HepG2 (cell line): ENCODE data around the gene TALDO1. TPM values are rescaled to one million over a fixed set of nuclear protein-coding genes. Genes with fewer than 3 reads are reported as not detected.

ENCODE experiments used
- ARHGAP35 ChIP-seq: sonication (generic); formaldehyde crosslinking; IDR thresholded peaks from 2 replicates; pipeline ENCODE4 v1.9.0; 2022; ENCODE audit warnings: mild to moderate bottlenecking, inconsistent platforms, moderate library complexity, missing genetic modification reagents, borderline replicate concordance
- ATF4 ChIP-seq, 2 experiments: fragments of 450-650 bp in 1 of 2; sonication (generic) in 1 of 2; formaldehyde crosslinking; IDR thresholded peaks; 2 replicates each; pipeline versions ENCODE4 v1.5.0 to v1.8.0; 2020 to 2022; ENCODE audit warnings: mild to moderate bottlenecking in 1 of 2, missing genetic modification reagents in 1 of 2
- BRCA1 ChIP-seq: sonication (generic); formaldehyde crosslinking; IDR thresholded peaks from 2 replicates; pipeline ENCODE4 v1.4.0; 2020; ENCODE audit warnings: missing genetic modification reagents
- BRD4 ChIP-seq: sonication (generic); formaldehyde crosslinking; IDR thresholded peaks from 2 replicates; pipeline ENCODE4 v1.4.0; 2020; ENCODE audit warnings: missing genetic modification reagents
- CAMTA2 ChIP-seq: sonication (generic); formaldehyde crosslinking; IDR thresholded peaks from 2 replicates; pipeline ENCODE4 v1.4.0; 2020; ENCODE audit warnings: mild to moderate bottlenecking, missing genetic modification reagents, borderline replicate concordance
- FOXO1 ChIP-seq: sonication (generic); formaldehyde crosslinking; IDR thresholded peaks from 2 replicates; pipeline ENCODE4 v1.4.0; 2020; ENCODE audit warnings: missing genetic modification reagents
- GATA4 ChIP-seq: sonication (generic); IDR thresholded peaks from 2 replicates; pipeline ENCODE4 v1.6.1; 2016; ENCODE audit warnings: antibody characterized with exemption, low read depth, borderline replicate concordance
- HOXA9 ChIP-seq: sonication (generic); formaldehyde crosslinking; IDR thresholded peaks from 2 replicates; pipeline ENCODE4 v1.8.1; 2022; ENCODE audit warnings: missing genetic modification reagents, mild to moderate bottlenecking, moderate library complexity, borderline replicate concordance
- KAT7 ChIP-seq: IDR thresholded peaks from 2 replicates; pipeline ENCODE4 v1.6.1; 2018; ENCODE audit warnings: borderline replicate concordance, missing compliant biosample characterization
- MYNN ChIP-seq: sonication (generic); formaldehyde crosslinking; IDR thresholded peaks from 2 replicates; pipeline ENCODE4 v1.4.0; 2020; ENCODE audit warnings: mild to moderate bottlenecking, low read depth, missing genetic modification reagents
- NCOA2 ChIP-seq: sonication (generic); formaldehyde crosslinking; IDR thresholded peaks from 2 replicates; pipeline ENCODE4 v1.8.0; 2022; ENCODE audit warnings: inconsistent platforms
- NR2C2 ChIP-seq: sonication (generic); formaldehyde crosslinking; IDR thresholded peaks from 2 replicates; pipeline ENCODE4 v1.4.0; 2020; ENCODE audit warnings: missing genetic modification reagents, mild to moderate bottlenecking, moderate library complexity, borderline replicate concordance
- RFX1 ChIP-seq: fragments of 450-650 bp; IDR thresholded peaks from 2 replicates; pipeline ENCODE4 v1.6.1; 2017
- RNF2 ChIP-seq: fragments of 450-650 bp; conservative IDR thresholded peaks from 2 replicates; pipeline ENCODE4 v1.6.1; 2016; ENCODE audit warnings: low read depth
- SNAPC2 ChIP-seq: sonication (generic); formaldehyde crosslinking; IDR thresholded peaks from 2 replicates; pipeline ENCODE4 v1.8.1; 2022; ENCODE audit warnings: mild to moderate bottlenecking, missing genetic modification reagents
- SRSF1 ChIP-seq: fragments of 200-400 bp; formaldehyde crosslinking; optimal IDR thresholded peaks from 2 replicates; pipeline ENCODE3; 2017; ENCODE audit warnings: mild to moderate bottlenecking, low read depth, low read length, moderate library complexity
- ZBTB21 ChIP-seq: sonication (generic); formaldehyde crosslinking; IDR thresholded peaks from 2 replicates; pipeline ENCODE4 v1.4.0; 2020; ENCODE audit warnings: missing genetic modification reagents
- ZFX ChIP-seq: sonication (generic); formaldehyde crosslinking; IDR thresholded peaks from 2 replicates; pipeline ENCODE4 v1.4.0; 2020; ENCODE audit warnings: mild to moderate bottlenecking, low read depth, missing genetic modification reagents, moderate library complexity
- ZNF224 ChIP-seq: sonication (generic); formaldehyde crosslinking; IDR thresholded peaks from 2 replicates; pipeline ENCODE4 v1.5.0; 2020; ENCODE audit warnings: mild to moderate bottlenecking, missing genetic modification reagents
- ZNF281 ChIP-seq: sonication (generic); formaldehyde crosslinking; IDR thresholded peaks from 2 replicates; pipeline ENCODE4 v1.4.0; 2020; ENCODE audit warnings: missing genetic modification reagents, borderline replicate concordance
- ZNF354B ChIP-seq: sonication (generic); formaldehyde crosslinking; IDR thresholded peaks from 2 replicates; pipeline ENCODE4 v1.8.0; 2022; ENCODE audit warnings: mild to moderate bottlenecking, missing genetic modification reagents
- ZNF598 ChIP-seq: sonication (generic); formaldehyde crosslinking; IDR thresholded peaks from 2 replicates; pipeline ENCODE4 v1.5.1; 2020; ENCODE audit warnings: mild to moderate bottlenecking, missing genetic modification reagents, borderline replicate concordance
- ZNF691 ChIP-seq: sonication (generic); formaldehyde crosslinking; IDR thresholded peaks from 2 replicates; pipeline ENCODE4 v1.4.0; 2020; ENCODE audit warnings: missing genetic modification reagents, low read depth, mild to moderate bottlenecking, borderline replicate concordance
- ZNF782 ChIP-seq: sonication (generic); formaldehyde crosslinking; IDR thresholded peaks from 2 replicates; pipeline ENCODE4 v1.4.0; 2020; ENCODE audit warnings: missing genetic modification reagents, mild to moderate bottlenecking, borderline replicate concordance
- polyA plus RNA-seq, 8 experiments: library from polyadenylated mRNA; depleted of rRNA in 3 of 8; stranded (reverse) in 7 of 8; unstranded in 1 of 8; fragments of >200 nt; fragmentation: Illumina TruSeq in 4 of 8; extraction: Trizol in 4 of 8; gene quantifications; 2 replicates each; pipeline versions ENCODE4 v1.2.1 to v1.2.3, GENCODE V29; 2011 to 2016; ENCODE audit warnings: low read depth in 4 of 8, missing spikeins in 1 of 8, mixed read lengths in 1 of 8; ENCODE audit not compliant: insufficient read depth in 1 of 8
- total RNA-seq, 5 experiments: library from RNA; depleted of rRNA; stranded (reverse); fragments of >200 nt; fragmentation: Illumina TruSeq; extraction: Trizol; gene quantifications; 2 replicates each; pipeline ENCODE4 v1.2.3, GENCODE V29; 2016; ENCODE audit warnings: low read depth in 1 of 5

TALDO1 gene
- total and polyA plus RNA-seq, 2 of the 13 experiments (the other 11 are each of a cell fraction or from before 2014, with no cell fraction given) = 107 to 240 TPM

GRCh38 chr11:704781-705645, 42.3 kb upstream of the TALDO1 start (continued):
- TF ChIP-seq NR2C2 (CRISPR knock-in tag) (peak; percentile 87), RFX1 (no peak), ATF4 (CRISPR knock-in tag; IDR thresholded peaks at IDR 0.05) (no peak), KAT7 (CRISPR knock-in tag) (peak; percentile 80; the same call in 1 of the 2 replicates), ZNF224 (peak; percentile 67; the same call in 1 of the 2 replicates), BRCA1 (peak; percentile 90), NCOA2 (peak; percentile 80), ARHGAP35 (CRISPR knock-in tag) (peak; percentile 70; the same call in 1 of the 2 replicates), FOXO1 (CRISPR knock-in tag) (peak; percentile 90), SNAPC2 (CRISPR knock-in tag) (peak; percentile 69), SRSF1 (peak; percentile 81), ZBTB21 (CRISPR knock-in tag) (no peak), MYNN (CRISPR knock-in tag) (no peak), ZNF354B (CRISPR knock-in tag) (peak; percentile 90), HOXA9 (CRISPR knock-in tag) (no peak; the same call in 1 of the 2 replicates), ZFX (peak; percentile 88), ZNF782 (CRISPR knock-in tag) (0 out of 2 replicates have a peak, but pooled peaks have one; percentile 34), ZNF281 (CRISPR knock-in tag) (peak; percentile 85), ZNF691 (CRISPR knock-in tag) (peak; percentile 86), ZNF598 (CRISPR knock-in tag) (0 out of 2 replicates have a peak, but pooled peaks have one; percentile 22), GATA4 (peak; percentile 42; the same call in 1 of the 2 replicates), BRD4 (CRISPR knock-in tag) (peak; percentile 78; the same call in 1 of the 2 replicates), RNF2 (no peak), CAMTA2 (CRISPR knock-in tag) (no peak; the same call in 1 of the 2 replicates)
